Stimulated activated CD8-positive, alpha-beta memory T cell treated with anti-CD3 and anti-CD28 coated beads, Interleukin-7, amount 100 ng/mL, for 24 hours (primary cell): ENCODE results near the gene MVB12A.

ENCODE experiments used
- DNase-seq: peaks from one replicate; pipeline ENCODE4 v3.0.0-alpha.2; 2020; ENCODE audit warnings: low read depth

The MVB12A gene

DNA sequence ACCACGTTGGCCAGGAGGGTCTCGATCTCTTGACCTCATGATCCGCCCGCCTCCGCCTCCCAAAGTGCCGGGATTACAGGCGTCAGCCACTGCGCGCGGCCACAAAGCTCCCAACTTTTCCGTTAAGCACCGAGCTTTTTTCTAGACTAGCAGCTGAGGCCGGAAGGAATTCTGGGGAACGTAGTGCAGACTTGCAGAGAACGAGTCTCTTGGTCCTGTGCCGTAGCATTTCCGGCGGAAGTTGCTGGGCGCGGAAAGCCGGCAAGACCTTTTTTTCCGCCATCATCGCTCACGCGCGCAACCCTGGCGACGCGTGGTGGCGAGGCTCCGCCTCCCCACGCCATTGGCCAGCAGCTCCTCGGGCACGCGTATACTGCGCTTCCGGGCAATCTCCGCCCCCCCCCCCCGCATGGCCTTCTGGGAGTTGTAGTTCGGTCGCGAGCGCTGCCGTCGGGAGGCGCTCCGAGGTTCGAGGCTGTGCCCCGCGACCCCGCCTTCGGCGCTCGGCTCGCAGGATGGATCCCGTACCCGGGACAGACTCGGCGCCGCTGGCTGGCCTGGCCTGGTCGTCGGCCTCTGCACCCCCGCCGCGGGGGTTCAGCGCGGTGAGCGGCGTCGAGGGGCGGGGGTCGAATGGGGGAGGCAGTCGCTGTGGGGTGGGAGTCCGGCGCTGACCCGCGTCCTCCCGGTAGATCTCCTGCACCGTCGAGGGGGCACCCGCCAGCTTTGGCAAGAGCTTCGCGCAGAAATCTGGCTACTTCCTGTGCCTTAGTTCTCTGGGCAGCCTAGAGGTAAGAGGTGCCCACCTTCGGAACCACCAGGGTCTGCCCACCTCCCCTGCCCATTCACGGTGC is at the start of gene MVB12A:
MVB12A (plus strand) TSS at position 427 of the 854 bp plus-strand sequence; CDS start at position 516, 89 bp downstream.
- DNase-seq: peak; percentile 85

DNA sequence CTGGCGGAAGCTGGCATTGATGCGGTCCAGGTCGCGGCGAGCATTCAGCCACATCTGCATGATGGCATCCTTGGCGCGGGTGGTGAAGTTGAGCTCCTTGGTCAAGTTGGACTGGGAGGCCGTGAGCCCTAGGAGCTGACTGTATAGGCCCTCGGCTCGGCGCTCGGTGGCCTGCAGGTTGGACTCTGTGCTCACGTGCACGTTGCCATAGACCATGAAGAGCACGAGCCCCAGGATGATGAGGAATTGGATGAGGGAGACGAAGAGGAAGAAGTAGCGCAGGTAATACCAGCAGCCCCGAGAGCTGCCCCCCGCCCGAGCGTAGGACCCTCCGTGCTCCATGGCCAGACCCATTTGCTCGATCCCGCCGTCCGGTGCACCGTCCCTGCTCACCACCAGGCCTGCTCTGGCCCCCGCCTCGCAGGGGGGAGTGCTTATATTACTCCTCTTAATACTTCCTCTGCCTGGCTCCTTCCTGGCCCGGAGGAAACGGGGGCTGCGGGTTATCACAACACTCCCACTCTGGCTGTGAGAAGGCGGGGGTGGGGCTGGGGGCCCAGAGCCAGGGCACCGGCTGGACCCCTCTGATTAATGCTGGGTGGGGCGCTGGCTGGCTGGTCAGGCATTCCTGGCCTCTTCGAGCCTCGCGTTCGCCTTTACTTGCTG is 42.8 kb upstream of the MVB12A start, which contains the start of gene PLVAP:
PLVAP (minus strand) TSS at position 408 of the 666 bp plus-strand sequence; CDS start at position 354, 54 bp downstream.
- DNase-seq: no peak

DNA sequence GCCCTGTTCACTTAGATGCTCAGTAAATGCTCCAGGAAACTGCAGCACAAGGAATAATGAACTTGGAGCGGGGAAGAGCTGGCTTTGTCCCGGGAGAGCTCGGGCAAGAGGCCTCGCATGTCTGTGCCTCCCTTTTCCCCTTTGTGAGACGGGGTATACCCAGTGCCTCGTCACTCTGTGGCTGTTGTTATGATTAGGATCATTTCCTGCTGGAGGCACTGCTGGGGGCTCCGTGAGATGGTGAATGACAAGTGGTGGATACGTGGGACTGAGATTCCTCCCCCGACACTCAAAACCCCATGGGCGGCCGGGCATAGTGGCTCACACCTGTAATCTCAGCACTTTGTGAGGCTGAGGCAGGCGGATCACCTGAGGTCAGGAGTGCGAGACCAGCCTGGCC is 41.6 kb upstream of the MVB12A start:
- no peak for DNase-seq

DNA sequence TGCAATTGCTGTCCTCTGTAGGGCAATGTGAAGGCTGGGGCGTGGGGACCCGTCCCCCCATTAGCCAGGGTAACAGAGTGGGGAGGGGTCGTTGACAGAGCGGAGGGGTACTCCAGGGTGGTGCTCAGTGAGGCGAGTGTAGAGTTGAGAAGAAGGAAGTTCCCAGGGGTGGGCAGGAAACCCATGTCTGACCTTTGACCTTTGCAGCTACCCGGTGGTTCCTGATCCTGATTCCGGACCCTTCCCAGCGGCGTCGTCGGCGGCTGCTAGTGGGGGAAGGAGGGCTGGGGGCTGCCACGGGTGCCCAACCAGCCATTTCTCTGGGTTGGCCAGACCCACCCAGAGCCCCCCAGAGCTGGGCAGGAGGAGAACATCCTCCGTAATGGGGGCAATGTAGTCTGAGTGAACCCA is 40.6 kb upstream of the MVB12A start:
- no peak for DNase-seq

DNA sequence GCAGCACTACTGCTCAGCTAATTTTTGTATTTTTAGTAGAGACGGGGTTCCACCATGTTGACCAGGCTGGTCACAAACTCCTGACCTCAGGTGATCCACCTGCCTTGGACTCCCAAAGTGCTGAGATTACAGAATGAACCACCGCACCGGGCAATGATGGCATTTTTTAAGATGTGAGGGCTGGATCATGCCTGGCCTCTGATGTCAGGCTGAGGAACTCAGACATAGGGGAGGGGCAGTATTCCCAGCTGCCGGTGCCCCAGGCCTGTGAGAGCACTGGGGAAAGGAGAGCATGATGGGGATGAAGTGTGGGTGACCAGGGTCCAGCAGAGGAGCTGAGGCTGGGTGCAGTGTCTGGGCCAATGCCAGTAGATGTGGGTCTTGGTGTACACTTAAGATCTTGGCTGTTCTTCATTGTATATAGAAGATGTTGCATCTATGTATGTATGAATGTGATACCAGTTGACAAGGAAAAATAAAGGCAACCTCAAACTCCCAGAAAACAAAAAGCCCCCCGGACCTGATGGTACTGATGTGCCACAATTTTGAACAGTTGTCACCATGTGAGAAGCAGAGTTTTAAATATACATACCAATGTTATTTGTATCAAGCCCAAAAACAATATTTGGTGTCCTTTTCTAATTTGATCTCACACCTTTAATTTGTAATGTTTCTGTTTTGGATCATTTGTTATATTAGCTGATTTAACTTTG is 39.3 kb upstream of the MVB12A start:
- no peak for DNase-seq

DNA sequence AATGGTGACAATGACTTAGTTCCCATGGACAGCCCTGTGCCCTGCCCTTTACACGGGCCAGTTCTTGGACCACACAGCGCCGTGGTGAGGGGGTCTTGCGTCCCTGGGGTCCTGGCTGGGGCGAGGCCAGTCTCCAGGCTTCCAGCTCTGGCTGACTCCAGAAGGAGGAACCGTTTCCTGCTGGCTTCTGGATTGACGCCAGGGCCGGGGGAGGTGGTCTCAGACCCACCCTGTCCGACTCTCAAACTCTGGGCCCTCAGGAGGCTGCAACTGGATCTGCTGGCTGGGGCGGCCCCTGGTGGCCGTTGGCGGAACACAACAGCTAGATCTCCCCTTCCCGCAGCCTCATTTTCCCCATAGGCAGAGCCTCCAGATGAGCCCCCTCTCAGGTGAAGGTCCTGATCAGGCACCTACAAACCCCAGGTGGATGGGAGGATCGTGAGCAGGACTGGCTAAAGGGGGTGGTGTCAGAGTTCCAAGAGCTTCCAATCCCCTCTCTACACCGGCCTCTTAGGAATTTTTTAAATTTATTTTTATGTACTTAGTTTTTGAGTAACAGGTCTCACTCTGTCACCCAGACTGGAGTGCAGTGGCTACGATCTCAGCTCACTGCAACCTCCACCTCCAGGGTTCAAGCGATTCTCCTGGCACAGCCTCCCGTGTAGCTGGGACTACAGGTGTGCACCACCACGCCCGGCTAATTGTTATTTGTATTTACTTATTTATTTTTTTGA is 33.8 kb upstream of the MVB12A start:
- peak; percentile 48 for DNase-seq

DNA sequence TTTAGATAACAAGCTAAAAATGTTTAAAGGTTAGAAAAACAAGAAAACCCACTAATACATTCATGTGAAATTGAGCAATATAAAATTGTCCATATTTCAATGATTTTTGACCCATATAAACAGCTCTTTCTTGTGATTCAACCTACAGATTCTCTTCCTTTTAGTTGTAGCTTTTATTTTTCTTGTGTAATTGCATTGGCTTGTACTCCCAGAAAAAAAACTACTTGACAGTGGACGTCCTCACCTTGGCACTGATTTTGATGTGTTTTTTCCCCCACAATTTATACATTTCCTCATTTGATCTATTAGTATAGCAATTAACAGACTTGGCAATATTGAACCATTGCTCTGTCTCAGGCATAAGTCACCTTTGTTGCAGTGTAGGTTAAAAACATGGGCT is 30.6 kb upstream of the MVB12A start:
- no peak for DNase-seq

DNA sequence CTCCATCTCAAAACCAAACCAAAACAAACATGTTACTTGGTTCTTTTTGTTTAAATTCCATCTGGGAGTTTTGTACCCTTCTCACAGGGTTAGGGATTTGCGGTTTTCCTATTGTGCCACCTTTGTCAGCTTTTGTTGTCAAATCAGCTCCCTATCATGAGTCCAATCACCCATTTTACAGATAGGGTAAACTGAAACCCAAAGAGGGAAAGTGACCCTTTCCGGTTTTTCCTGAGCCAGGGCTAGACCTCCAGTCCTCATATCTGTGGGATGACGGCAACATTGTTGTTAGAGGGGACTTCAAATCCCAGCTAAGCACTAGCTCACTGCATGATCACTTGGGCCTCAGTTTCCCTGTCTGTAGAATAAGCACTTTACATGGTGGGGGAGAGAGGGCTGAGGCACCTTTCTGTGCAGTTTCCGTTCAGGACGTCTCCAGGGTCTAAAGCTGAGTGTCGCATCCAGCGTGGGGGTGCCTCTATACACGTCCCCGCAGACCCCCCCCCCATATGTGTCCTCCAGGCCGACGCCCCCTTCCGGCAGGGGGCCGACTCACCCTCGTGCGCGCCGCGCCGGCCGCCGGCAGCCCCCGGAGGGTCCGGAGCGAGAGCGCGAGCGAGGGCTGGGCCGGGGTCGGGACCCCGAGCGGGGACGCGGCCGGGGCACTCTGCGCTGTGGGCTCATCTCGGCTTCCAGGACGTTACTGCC is 29.7 kb upstream of the MVB12A start:
- DNase-seq: no peak

DNA sequence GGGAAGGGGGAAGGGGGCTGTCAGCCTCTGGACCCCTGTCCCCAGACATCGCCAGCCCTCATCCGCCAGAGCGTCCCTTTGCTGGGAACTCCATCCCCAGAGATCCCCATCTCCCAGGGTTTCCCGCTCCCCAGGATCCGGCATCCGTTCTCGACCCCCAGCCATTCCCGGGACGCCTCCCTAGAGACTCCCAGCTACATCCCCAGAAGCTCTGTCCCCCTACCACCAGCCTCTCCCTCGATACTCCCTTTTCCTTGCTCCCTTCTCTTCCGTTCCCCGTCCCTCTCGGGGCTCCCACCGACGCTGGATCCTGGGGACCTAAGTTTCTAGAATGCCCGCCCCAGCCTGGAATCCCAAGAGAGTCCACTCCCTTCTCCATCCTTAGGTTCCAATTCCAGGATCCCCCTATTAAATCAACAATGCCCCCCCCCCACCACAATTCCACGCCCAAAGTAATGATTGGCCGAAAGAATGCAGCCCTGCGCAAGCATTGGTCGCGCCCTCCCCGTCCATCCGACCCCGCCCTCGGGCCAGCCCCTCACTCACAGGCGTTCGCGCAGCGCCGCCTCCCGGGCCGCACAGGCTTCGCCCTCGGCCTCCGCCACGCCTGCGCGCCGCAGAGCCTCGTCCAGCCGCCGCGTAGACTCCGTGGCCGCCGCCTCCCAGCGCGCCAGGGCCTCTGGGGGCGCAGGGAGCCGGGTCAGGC is 29.0 kb upstream of the MVB12A start:
- peak; percentile 87 for DNase-seq

DNA sequence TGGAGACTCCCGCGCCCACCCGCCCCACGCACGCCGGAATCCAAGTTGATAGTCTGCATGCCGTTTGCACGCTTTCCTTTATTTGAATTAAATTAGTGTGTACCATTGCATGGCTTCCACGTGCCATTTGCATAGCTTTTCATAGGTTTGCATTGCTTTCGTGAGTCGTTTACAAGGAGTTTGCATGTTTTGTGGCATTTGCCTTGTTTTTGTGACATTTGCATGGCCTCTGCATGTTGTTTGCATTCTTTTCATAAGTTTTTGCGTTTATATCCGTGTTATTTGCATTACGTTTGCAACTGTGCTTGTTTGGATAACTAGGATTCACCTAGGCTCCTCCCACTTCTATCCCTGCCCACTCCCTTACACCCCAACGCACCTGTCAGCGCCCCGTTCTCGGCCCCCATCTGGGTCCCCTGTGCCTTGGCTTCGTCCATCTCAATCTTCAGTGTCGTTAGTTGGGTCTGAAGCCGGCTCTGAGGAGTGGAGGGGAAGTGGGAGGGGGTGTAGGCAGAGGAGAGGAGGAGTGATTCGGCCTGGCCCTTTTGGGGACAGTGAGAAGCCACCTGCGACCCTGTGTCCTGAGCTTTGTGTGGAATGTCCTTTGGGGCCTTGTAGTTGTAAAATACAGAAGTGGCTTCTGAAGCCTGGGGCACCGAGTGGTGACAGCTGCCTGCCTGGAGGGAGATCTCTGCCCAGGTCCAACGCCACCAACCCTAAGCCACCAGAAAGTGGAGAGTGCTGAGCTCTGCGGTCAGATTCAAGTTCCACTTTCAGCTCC is 28.3 kb upstream of the MVB12A start:
- DNase-seq: no peak

DNA sequence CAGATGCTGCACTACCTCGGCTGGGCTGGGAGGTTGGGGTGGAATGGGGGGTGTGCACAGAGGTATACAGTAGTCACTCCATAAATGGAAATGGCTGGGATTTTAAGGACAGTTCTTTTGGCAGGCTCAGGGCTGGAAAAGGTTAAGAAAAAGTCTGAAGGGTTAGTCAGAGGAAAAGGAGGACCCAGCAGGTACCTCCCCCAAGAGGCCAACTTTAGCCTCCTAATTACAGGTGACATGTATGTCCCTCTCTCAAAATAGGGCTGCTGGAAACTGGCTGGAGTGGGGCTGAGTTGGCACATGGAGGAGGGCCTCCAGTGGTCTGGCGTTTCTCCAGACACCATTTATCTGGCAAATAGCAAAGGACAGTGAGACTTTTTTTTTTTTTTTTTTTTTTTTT is 26.8 kb upstream of the MVB12A start:
- DNase-seq: no peak

DNA sequence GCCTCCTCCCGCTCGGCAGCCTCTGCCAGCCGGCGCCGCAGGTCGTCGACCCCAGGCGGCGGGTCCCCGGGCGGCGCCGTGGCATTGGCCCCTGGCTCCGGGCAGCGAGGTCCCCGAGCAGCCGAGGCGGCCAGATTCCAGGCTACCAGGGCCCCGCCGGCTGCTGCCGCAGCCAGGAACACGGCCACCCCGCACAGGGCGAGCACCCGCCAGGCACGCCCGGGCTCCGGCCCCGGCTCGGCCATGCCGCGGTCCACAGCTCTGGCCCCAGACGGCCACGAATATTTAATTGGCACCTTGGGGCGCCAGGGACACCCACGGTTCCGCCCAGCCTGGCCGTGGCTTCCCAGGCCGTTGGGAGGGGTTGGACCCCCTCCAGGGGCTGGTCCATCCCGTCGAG is 25.9 kb upstream of the MVB12A start, which contains the start of gene CCDC194:
CCDC194 (minus strand) TSS at position 283 of the 400 bp plus-strand sequence; CDS start at position 245, 38 bp downstream.
- no peak for DNase-seq

DNA sequence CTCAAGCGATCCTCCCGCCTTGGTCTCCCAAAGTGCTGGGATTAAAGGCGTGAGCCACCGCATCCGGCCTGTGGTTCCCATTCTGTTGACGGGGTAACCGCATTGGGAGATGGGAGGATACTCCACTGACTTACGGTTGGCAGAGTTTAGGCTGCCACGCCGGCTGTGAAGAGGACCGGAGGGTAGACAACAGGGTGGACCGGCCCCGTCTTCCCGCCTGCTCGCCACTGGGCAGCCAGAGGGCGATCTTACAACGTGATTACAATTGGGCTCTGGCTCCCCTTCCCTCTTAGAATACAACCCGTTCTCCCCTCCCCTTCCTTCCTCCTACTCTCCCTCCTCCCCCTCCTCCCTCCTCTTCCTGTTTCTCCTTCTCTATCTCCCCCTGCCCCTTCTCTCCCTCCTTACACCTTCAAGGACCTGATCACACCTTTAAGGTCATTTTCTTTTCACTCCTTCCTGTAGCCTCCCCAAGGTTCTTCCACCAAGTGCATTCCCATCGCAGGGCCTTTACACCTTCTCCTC is 24.9 kb upstream of the MVB12A start:
- peak; percentile 59 for DNase-seq

DNA sequence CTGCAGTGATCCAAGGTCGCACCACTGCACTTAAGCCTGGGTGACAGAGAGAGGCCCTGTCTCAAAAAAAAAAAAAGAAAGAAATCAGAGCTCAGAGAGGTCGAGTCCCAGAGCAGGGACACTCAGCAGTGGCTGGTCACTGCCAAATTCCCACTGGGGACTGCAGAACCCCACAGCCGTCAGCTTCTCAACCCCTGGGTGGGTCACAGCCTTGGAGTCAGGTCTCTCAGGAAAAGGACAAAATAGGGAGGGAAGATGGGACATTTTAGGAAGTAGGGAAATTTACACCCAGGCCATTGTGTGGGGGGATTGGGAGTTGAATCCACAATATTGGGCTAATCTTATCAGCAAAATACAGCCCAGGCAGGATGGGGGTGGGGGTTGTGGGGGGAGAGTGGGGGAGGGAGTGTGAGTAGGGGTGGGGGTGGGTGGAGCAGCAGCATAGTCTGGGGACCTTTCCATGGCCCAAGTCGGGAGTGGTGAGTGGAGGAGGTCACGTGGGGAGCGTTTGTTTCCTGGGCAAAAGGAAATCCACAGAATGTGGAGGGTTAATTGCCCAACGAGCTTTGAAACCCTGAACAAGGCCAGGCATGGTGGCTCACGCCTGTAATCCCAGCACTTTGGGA is 20.8 kb upstream of the MVB12A start:
- no peak for DNase-seq

DNA sequence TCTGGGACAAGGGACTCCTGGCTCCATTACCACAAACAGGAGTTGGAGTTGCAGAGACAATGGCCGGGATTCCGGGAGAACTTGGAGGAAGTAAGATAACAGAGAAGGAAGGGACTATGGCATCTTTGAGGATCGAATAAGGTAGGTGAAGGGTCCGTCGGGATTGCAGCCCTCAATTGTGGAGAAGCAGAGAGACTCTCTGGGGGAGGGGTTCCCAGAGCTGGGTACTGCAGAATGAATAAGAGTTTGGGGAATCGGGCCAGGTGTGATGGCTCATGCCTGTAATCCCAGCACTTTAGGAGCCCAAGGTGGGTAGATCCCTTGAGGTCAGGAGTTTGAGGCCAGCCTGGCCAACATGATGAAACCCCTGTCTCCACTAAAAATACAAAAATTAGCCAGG is 18.2 kb upstream of the MVB12A start:
- DNase-seq: no peak

DNA sequence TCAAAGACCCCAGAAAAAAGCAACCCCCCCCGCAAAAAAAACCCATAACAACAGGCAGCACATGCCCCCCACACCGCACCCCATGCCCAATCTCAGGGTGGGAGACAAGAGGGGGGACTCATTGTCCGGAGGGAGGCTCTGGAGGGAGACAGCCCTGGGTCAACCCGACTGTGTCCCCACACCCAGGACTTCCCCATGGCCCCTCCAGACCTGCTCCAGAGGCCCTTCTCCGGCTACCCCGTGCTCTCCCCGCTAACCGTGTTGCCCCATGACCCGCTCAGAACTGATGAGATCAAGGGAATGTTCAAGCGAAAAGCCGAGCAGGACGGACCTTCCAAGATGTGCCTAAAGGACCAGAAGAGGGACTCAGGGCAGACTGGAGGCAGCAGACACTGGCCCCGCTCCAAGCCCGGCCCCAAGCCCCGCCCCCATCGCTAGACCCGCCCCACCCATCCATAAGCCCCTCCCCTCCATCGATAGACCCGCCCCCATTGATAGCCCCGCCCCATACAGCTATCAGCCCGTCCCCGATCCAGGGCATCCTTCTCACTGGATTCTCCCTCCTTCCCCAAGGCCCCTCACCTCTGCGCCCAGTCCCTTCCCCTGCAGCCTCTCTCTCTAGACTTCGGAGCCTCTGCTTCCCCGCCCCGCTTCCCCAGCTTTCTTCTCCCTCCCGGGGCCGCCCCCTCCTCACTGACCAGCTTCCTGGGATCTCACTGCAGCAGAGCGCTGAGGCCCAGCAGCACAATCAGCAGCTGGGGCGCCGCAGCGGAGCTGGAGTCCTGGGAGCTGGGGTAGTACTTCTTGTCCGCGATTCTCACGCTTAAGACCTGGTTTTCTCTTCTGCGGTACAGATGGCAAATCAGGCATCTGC is 16.6 kb upstream of the MVB12A start:
- DNase-seq: no peak

DNA sequence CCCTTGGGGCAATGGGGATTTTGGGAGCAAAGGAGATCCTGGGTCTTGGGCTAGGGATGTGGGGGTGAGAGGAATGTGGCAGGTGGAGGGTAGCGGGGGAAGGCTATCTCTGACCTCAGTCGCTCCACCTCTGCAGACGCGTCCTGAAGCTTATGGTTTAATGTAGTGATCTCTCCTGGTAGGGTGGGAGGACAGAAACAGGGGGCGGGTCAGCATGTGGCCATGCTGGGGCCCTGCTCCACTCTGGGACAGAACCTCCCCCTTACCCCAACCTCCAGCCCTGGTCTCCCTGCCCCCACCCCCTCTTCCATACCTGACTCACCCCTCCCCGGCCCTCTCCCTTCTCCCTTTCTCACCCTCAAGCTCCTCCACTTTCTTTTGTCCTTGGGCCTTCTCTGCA is 15.8 kb upstream of the MVB12A start:
- no peak for DNase-seq

DNA sequence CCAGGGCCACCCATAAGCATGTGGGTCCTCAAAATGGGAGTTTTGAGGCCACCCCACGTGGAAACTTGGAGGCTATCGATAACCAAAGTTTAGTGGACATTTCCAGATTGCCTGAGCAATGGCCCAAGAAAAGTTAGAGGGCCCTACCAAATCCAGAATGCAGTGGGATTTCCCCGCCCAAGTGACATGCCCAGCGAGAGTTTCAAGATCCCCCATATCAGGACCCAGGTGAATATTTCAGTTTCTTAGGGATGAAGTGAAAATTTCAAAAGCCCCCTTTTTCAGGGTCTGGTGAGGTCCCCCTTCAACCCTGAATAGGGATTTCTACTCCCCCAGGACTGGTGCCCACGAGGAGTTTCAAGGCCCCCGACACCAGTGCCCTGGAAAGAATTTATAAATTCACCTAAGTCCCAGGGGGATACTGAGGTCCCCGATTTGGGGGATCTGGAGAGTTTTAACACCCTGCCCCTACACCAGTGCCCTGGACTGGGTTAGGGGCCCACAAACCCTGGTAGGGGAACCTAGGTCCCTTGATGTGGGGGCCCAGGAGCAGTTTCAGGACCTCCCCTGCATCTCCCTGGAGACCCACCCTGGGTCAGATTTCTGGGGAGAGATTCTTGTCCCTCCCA is 15.1 kb upstream of the MVB12A start:
- no peak for DNase-seq
